Psoas muscle (tissue), 8 donors: ENCODE measurements around the gene ZNF683. TPM values are rescaled to one million over a fixed set of nuclear protein-coding genes. Genes with fewer than 3 reads are reported as not detected.
"Not testable (repeated sequence)": the region's sequence is repeated elsewhere in the genome, so short reads cannot be mapped to it uniquely, and the experiment has no call there.

Experiments used
- ATAC-seq, 4 donors: fragments of 200-7000 bp; cut with Tn5 transposase; one replicate each; pipeline ENCODE4 v1.9.1; 2020; ENCODE audit warnings: moderate library complexity in 3 of 4, mild to moderate bottlenecking in 2 of 4
- DNase-seq, 2 donors: peaks; one replicate each; pipeline ENCODE4 v3.0.0-alpha.2; 2020
- H3K27ac ChIP-seq: fragments of 200-600 bp; one replicate; pipeline ENCODE4 v1.8.0; 2022
- H3K27me3 ChIP-seq, 3 donors: fragments of 200-600 bp in 1 of 3; one replicate each; pipeline versions ENCODE4 v1.6.1 to v1.8.0; 2013 to 2022; ENCODE audit warnings: low read length in 2 of 3, mild to moderate bottlenecking in 2 of 3, moderate library complexity in 1 of 3; ENCODE audit not compliant: insufficient read depth in 3 of 3
- H3K36me3 ChIP-seq, 2 donors: fragments of 200-600 bp in 1 of 2; one replicate each; pipeline versions ENCODE4 v1.6.1 to v1.8.0; 2013 to 2022; ENCODE audit warnings: low read depth in 1 of 2, mild to moderate bottlenecking in 1 of 2, moderate library complexity in 1 of 2; ENCODE audit not compliant: insufficient read depth in 1 of 2
- H3K4me1 ChIP-seq: fragments of 200-600 bp; one replicate; pipeline ENCODE4 v1.8.0; 2022
- H3K4me3 ChIP-seq: fragments of 200-600 bp; one replicate; pipeline ENCODE4 v1.8.0; 2022; ENCODE audit warnings: mild to moderate bottlenecking
- H3K9me3 ChIP-seq: fragments of 200-600 bp; one replicate; pipeline ENCODE4 v1.8.0; 2022
- CTCF ChIP-seq: fragments of 200-600 bp; IDR thresholded peaks from one replicate; pipeline ENCODE4 v1.8.0; 2022; ENCODE audit warnings: antibody characterized with exemption
- WGBS, 3 donors: extraction: QIAGEN DNeasy Blood & Tissue Kit; methylation state at CpG; one replicate each; pipeline versions ENCODE4 v1.1.6 to v1.1.7; 2013; 5-methylcytosine and 5-hydroxymethylcytosine counted together
- intact Hi-C, 2 donors: fragments of 100-400 bp; cut with DNase I; formaldehyde crosslinking; loops; one replicate each; pipeline versions ENCODE4 v1.11.0 to v1.14.2; 2022
- polyA plus RNA-seq, 3 donors: library from polyadenylated mRNA; stranded (reverse); fragments of 200-250 nt; gene quantifications; one replicate each; pipeline ENCODE4 v1.2.3, GENCODE V29; 2013
- total RNA-seq, 4 donors: library from RNA; stranded (reverse); fragmentation: NEBNext Ultra II Directional in 2 of 4; extraction: Animal tissue kit (Norgen Biotek cat#: 25700) in 2 of 4; gene quantifications; one replicate each; pipeline versions ENCODE4 v1.2.1 to v1.2.4, GENCODE V29; 2021 to 2023
- donor health status: healthy with polysubstance abuse.
- donor health status: DM: no; HTN: no; CAD: no; lungs with moderate emphysema.
- donor health status: Bipolar disorder and iron deficiency.
- donor health status: healthy.
- donor health status: DM: yes; HTN: yes; CAD: no.
- donor health status: DM: no; HTN: no; CAD: no.
- donor health status: DM: no; HTN: no; CAD: no.
- donor health status: DM: yes; HTN: yes; CAD: no.

ZNF683 gene
- total and polyA plus RNA-seq, 7 donors, result 0.06 TPM; not detected in 6

GRCh38 chr1:26337625-26338024 is 34.9 kb downstream of the ZNF683 start:
- peaks cover 9% of the 10 kb centered on the region for H3K4me1 ChIP-seq
- no peak for TF ChIP-seq CTCF
- intact Hi-C loops, result no loop called here
- WGBS, 3 donors, result 78 to 80% (median 79%) methylated on average over 4 of the region's 4 CpGs
- no peak overlapping the region for H3K27ac ChIP-seq
- peaks cover 0 to 28% (median 2%) of the 10 kb centered on the region in 3 donors for H3K27me3 ChIP-seq
- no peak overlapping the region for H3K4me3 ChIP-seq
- no peak for ATAC-seq
- H3K36me3 ChIP-seq, result no peaks in the 10 kb centered on the region
- no peaks in the 10 kb centered on the region for H3K9me3 ChIP-seq
- no peak for DNase-seq

GRCh38 chr1:26337206-26337535 is 35.4 kb downstream of the ZNF683 start:
- intact Hi-C loops, result no loop called here
- Histone ChIP-seq H3K4me1 (peaks cover 9% of the 10 kb centered on the region), H3K27ac (no peak overlapping the region), H3K4me3 (no peak overlapping the region), H3K9me3 (no peaks in the 10 kb centered on the region), H3K36me3 (no peaks in the 10 kb centered on the region), H3K27me3 (peaks cover 0 to 33% (median 2%) of the 10 kb centered on the region in 3 donors)
- no peak for TF ChIP-seq CTCF
- ATAC-seq (peak in 1 of 4 donors; percentile 19), DNase-seq (no peak)
- WGBS, 3 donors, result 78 to 84% (median 84%) methylated on average over 7 of the region's 7 CpGs

- TF ChIP-seq CTCF, result no peak
- no peaks in the 10 kb centered on the region for H3K9me3 ChIP-seq
- no peak overlapping the region for H3K27ac ChIP-seq
- peaks cover 11% of the 10 kb centered on the region for H3K4me1 ChIP-seq
- intact Hi-C loops, result no loop called here
- peak; percentile 63 to 80 for DNase-seq
- no peaks in the 10 kb centered on the region for H3K36me3 ChIP-seq
- H3K27me3 ChIP-seq, result peaks cover 0 to 33% (median 2%) of the 10 kb centered on the region in 3 donors
- WGBS, 3 donors, result 10 to 14% (median 13%) methylated on average over 41 to 52 of the region's 52 CpGs
- H3K4me3 ChIP-seq, result peak overlapping the region; percentile 69
- ATAC-seq, result peak; percentile 70 to 89 (median 80)
Measured at GRCh38 chr1:26336477-26337205, 35.9 kb downstream of the ZNF683 start.

- 6 to 10% (median 9%) methylated on average over 33 to 41 of the region's 41 CpGs for WGBS, 3 donors
- H3K36me3 ChIP-seq, result no peaks in the 10 kb centered on the region
- H3K9me3 ChIP-seq, result no peaks in the 10 kb centered on the region
- DNase-seq, result no peak
- H3K27ac ChIP-seq, result no peak overlapping the region
- intact Hi-C loops, result no loop called here
- H3K4me3 ChIP-seq, result peak overlapping the region; percentile 69
- peak in 2 of 4 donors; percentile 14 to 29 for ATAC-seq
- TF ChIP-seq CTCF, result no peak
- peaks cover 0 to 33% (median 2%) of the 10 kb centered on the region in 3 donors for H3K27me3 ChIP-seq
- H3K4me1 ChIP-seq, result peaks cover 16% of the 10 kb centered on the region
Measured at GRCh38 chr1:26335774-26336476, 36.6 kb downstream of the ZNF683 start.

GRCh38 chr1:26333312-26333711 is 39.2 kb downstream of the ZNF683 start:
- DNase-seq, ATAC-seq: not testable (repeated sequence)
- 90 to 96% (median 92%) methylated on average over 8 of the region's 8 CpGs for WGBS, 3 donors

More at GRCh38 chr1:26333312-26333711, 39.2 kb downstream of the ZNF683 start:
- Histone ChIP-seq H3K4me1 (peaks cover 16% of the 10 kb centered on the region), H3K27me3 (peaks cover 0 to 33% (median 2%) of the 10 kb centered on the region in 3 donors)
- H3K27ac ChIP-seq, H3K4me3 ChIP-seq, H3K36me3 ChIP-seq, H3K9me3 ChIP-seq, intact Hi-C loops: not testable (repeated sequence)
